ENCODE measurements around the gene FYN.

FYN gene

GRCh38 chr6:111620169-111620568 is 253.1 kb downstream of the FYN start:
- no peak for DNase-seq (ENCODE audit: low read depth in 2 of 2)
- no peak for TF ChIP-seq CTCF (IDR thresholded peaks at IDR 0.05; ENCODE audit: low read depth, low read length)
- no peak overlapping the region for H3K4me3 ChIP-seq (replicated peaks in 1 of 2; ENCODE audit: low read depth in 2 of 2, low read length in 2 of 2)

- no peak for DNase-seq (ENCODE audit: low read depth in 2 of 2)
- no peak for TF ChIP-seq CTCF (IDR thresholded peaks at IDR 0.05; ENCODE audit: low read depth, low read length)
- no peak overlapping the region for H3K4me3 ChIP-seq (replicated peaks in 1 of 2; ENCODE audit: low read depth in 2 of 2, low read length in 2 of 2)
Measured at GRCh38 chr6:111618407-111618806, 254.8 kb downstream of the FYN start.

- no peak overlapping the region for H3K4me3 ChIP-seq (replicated peaks in 1 of 2; ENCODE audit: low read depth in 2 of 2, low read length in 2 of 2)
- no peak for TF ChIP-seq CTCF (IDR thresholded peaks at IDR 0.05; ENCODE audit: low read depth, low read length)
- no peak for DNase-seq (ENCODE audit: low read depth in 2 of 2)
Measured at GRCh38 chr6:111617149-111617548, 256.1 kb downstream of the FYN start.

- no peak for TF ChIP-seq CTCF (IDR thresholded peaks at IDR 0.05; ENCODE audit: low read depth, low read length)
- no peak for DNase-seq (ENCODE audit: low read depth in 2 of 2)
- H3K4me3 ChIP-seq (replicated peaks in 1 of 2; ENCODE audit: low read depth in 2 of 2, low read length in 2 of 2) = no peak overlapping the region
Measured at GRCh38 chr6:111615916-111616612, 257.2 kb downstream of the FYN start.

GRCh38 chr6:111614833-111615582 is 258.2 kb downstream of the FYN start:
- TF ChIP-seq CTCF (IDR thresholded peaks at IDR 0.05; ENCODE audit: low read depth, low read length) = no peak
- no peak overlapping the region for H3K4me3 ChIP-seq (replicated peaks in 1 of 2; ENCODE audit: low read depth in 2 of 2, low read length in 2 of 2)
- DNase-seq (ENCODE audit: low read depth in 2 of 2) = no peak

- no peak for TF ChIP-seq CTCF (IDR thresholded peaks at IDR 0.05; ENCODE audit: low read depth, low read length)
- H3K4me3 ChIP-seq (replicated peaks in 1 of 2; ENCODE audit: low read depth in 2 of 2, low read length in 2 of 2) = no peak overlapping the region
- no peak for DNase-seq (ENCODE audit: low read depth in 2 of 2)
Measured at GRCh38 chr6:111612379-111612778, 260.9 kb downstream of the FYN start.

Data from cardiac fibroblast (primary cell).